ENCODE data around the gene DHX35. TPM values are rescaled to one million over a fixed set of nuclear protein-coding genes. Genes with fewer than 3 reads are reported as not detected.
"Not testable (repeated sequence)": the region's sequence is repeated elsewhere in the genome, so short reads cannot be mapped to it uniquely, and the experiment has no call there.

The DHX35 gene
- polyA plus RNA-seq, 3 donors, result 1.6 to 11.2 (median 2.7) TPM

GRCh38 chr20:38957235-38957876, 4.8 kb upstream of the DHX35 start:
- H3K79me2 ChIP-seq (ENCODE audit: insufficient read depth, low read length), result peaks cover 6% of the 10 kb centered on the region
- no peaks in the 10 kb centered on the region for H3K27me3 Mint-ChIP-seq (ENCODE audit: low read depth in 3 of 3)
- intact Hi-C loops (cut with micrococcal nuclease), result no loop called here
- no peak for TF ChIP-seq CTCF (IDR thresholded peaks at IDR 0.05)
- peaks cover 5% of the 10 kb centered on the region for H3K4me1 Mint-ChIP-seq
- no peak overlapping the region for H3K4me3 Mint-ChIP-seq
- no peak overlapping the region for H2AFZ ChIP-seq (ENCODE audit: insufficient read depth, low read depth, low read length, poor library complexity, severe bottlenecking)
- peaks cover 5 to 8% of the 10 kb centered on the region in 2 donors for H3K4me1 ChIP-seq (ENCODE audit: control insufficient read depth in 1 of 2, insufficient read depth in 2 of 2, low read length in 2 of 2)
- H3K4me2 ChIP-seq (replicated peaks; ENCODE audit: extremely low read depth, low read length, poor library complexity, severe bottlenecking), result no peak overlapping the region
- WGBS (ENCODE audit: insufficient coverage), result 100% methylated on average over 3 of the region's 5 CpGs
- DNase-seq, result no peak
- no peak overlapping the region for H3K4me3 ChIP-seq (replicated peaks in 1 of 3; ENCODE audit: low read depth in 2 of 3, low read length in 3 of 3)
- no peak overlapping the region for H3K27ac Mint-ChIP-seq
- H3K9me3 ChIP-seq (replicated peaks in 1 of 2; ENCODE audit: control insufficient read depth in 1 of 2, insufficient read depth in 1 of 2, low read length in 2 of 2), result no peaks in the 10 kb centered on the region
- H3K36me3 Mint-ChIP-seq, result peaks cover 14 to 17% of the 10 kb centered on the region in 2 donors
- H3K27ac ChIP-seq (ENCODE audit: low read depth in 1 of 2, low read length in 2 of 2), result no peak overlapping the region
- peaks cover 10 to 25% of the 10 kb centered on the region in 2 donors for H3K36me3 ChIP-seq (replicated peaks in 1 of 2; ENCODE audit: control insufficient read depth in 1 of 2, insufficient read depth in 2 of 2, low read length in 2 of 2)
- H3K27me3 ChIP-seq (ENCODE audit: control insufficient read depth in 2 of 2, insufficient read depth in 2 of 2, low read length in 2 of 2), result no peaks in the 10 kb centered on the region
- peaks cover 0 to 2% (median 0%) of the 10 kb centered on the region in 7 donors for H3K9me3 Mint-ChIP-seq
- H3K9ac ChIP-seq (ENCODE audit: insufficient read depth, low read length, poor library complexity, severe bottlenecking), result no peak overlapping the region
- no peaks in the 10 kb centered on the region for H4K20me1 ChIP-seq (ENCODE audit: insufficient read depth, low read length)

GRCh38 chr20:38957915-38958485, 4.1 kb upstream of the DHX35 start:
- peak overlapping the region in 2 of 7 donors; percentile 46 to 77 for H3K27ac Mint-ChIP-seq
- H3K4me3 ChIP-seq (replicated peaks in 1 of 3; ENCODE audit: low read depth in 2 of 3, low read length in 3 of 3), result no peak overlapping the region
- H3K36me3 ChIP-seq (replicated peaks in 1 of 2; ENCODE audit: control insufficient read depth in 1 of 2, insufficient read depth in 2 of 2, low read length in 2 of 2), result peaks cover 7 to 18% of the 10 kb centered on the region in 2 donors
- H4K20me1 ChIP-seq (ENCODE audit: insufficient read depth, low read length), result no peaks in the 10 kb centered on the region
- H3K9me3 Mint-ChIP-seq, result peaks cover 0 to 2% (median 0%) of the 10 kb centered on the region in 7 donors
- no peak overlapping the region for H3K9ac ChIP-seq (ENCODE audit: insufficient read depth, low read length, poor library complexity, severe bottlenecking)
- H3K27ac ChIP-seq (ENCODE audit: low read depth in 1 of 2, low read length in 2 of 2), result no peak overlapping the region
- H3K4me1 ChIP-seq (ENCODE audit: control insufficient read depth in 1 of 2, insufficient read depth in 2 of 2, low read length in 2 of 2), result peaks cover 11 to 14% of the 10 kb centered on the region in 2 donors
- no peaks in the 10 kb centered on the region for H3K9me3 ChIP-seq (replicated peaks in 1 of 2; ENCODE audit: control insufficient read depth in 1 of 2, insufficient read depth in 1 of 2, low read length in 2 of 2)
- peaks cover 10 to 15% of the 10 kb centered on the region in 2 donors for H3K36me3 Mint-ChIP-seq
- H3K4me1 Mint-ChIP-seq, result peaks cover 10% of the 10 kb centered on the region
- no peaks in the 10 kb centered on the region for H3K27me3 Mint-ChIP-seq (ENCODE audit: low read depth in 3 of 3)
- H2AFZ ChIP-seq (ENCODE audit: insufficient read depth, low read depth, low read length, poor library complexity, severe bottlenecking), result no peak overlapping the region
- TF ChIP-seq CTCF (IDR thresholded peaks at IDR 0.05), result no peak
- no peak overlapping the region for H3K4me3 Mint-ChIP-seq
- WGBS (ENCODE audit: insufficient coverage), result 92% methylated on average over 3 of the region's 8 CpGs
- H3K27me3 ChIP-seq (ENCODE audit: control insufficient read depth in 2 of 2, insufficient read depth in 2 of 2, low read length in 2 of 2), result no peaks in the 10 kb centered on the region
- no peak for DNase-seq
- intact Hi-C loops (cut with micrococcal nuclease), result no loop called here
- peaks cover 13% of the 10 kb centered on the region for H3K79me2 ChIP-seq (ENCODE audit: insufficient read depth, low read length)
- H3K4me2 ChIP-seq (replicated peaks; ENCODE audit: extremely low read depth, low read length, poor library complexity, severe bottlenecking), result no peak overlapping the region

- not testable (repeated sequence) for H3K9me3 Mint-ChIP-seq, H3K4me3 Mint-ChIP-seq
These were observed 1.9 kb upstream of the DHX35 start for GRCh38 chr20:38960187-38960687.

More at GRCh38 chr20:38960187-38960687, 1.9 kb upstream of the DHX35 start:
- H3K4me3 ChIP-seq (replicated peaks in 1 of 3; ENCODE audit: low read depth in 2 of 3, low read length in 3 of 3); H3K27ac ChIP-seq (ENCODE audit: low read depth in 1 of 2, low read length in 2 of 2); DNase-seq; H3K36me3 ChIP-seq (replicated peaks in 1 of 2; ENCODE audit: control insufficient read depth in 1 of 2, insufficient read depth in 2 of 2, low read length in 2 of 2); H3K27me3 Mint-ChIP-seq (ENCODE audit: low read depth in 3 of 3); H3K9ac ChIP-seq (ENCODE audit: insufficient read depth, low read length, poor library complexity, severe bottlenecking); H3K9me3 ChIP-seq (replicated peaks in 1 of 2; ENCODE audit: control insufficient read depth in 1 of 2, insufficient read depth in 1 of 2, low read length in 2 of 2); H4K20me1 ChIP-seq (ENCODE audit: insufficient read depth, low read length); H3K27me3 ChIP-seq (ENCODE audit: control insufficient read depth in 2 of 2, insufficient read depth in 2 of 2, low read length in 2 of 2); H3K4me2 ChIP-seq (replicated peaks; ENCODE audit: extremely low read depth, low read length, poor library complexity, severe bottlenecking); H3K27ac Mint-ChIP-seq: not testable (repeated sequence)
- peaks cover 14 to 23% of the 10 kb centered on the region in 2 donors for H3K4me1 ChIP-seq (ENCODE audit: control insufficient read depth in 1 of 2, insufficient read depth in 2 of 2, low read length in 2 of 2)
- Mint-ChIP-seq H3K36me3 (peaks cover 4 to 11% of the 10 kb centered on the region in 2 donors), H3K4me1 (peaks cover 15% of the 10 kb centered on the region)
- H3K79me2 ChIP-seq (ENCODE audit: insufficient read depth, low read length), result peaks cover 31% of the 10 kb centered on the region
- peak overlapping the region; percentile 100 for H2AFZ ChIP-seq (ENCODE audit: insufficient read depth, low read depth, low read length, poor library complexity, severe bottlenecking)
- 94% methylated on average over 5 of the region's 9 CpGs for WGBS (ENCODE audit: insufficient coverage)
- intact Hi-C loops (cut with micrococcal nuclease), result loop anchor here in 1 of 2 donors (5.0 kb wide), 1 partner anchor 33 kb away; the partner anchor contains the start of gene FAM83D

Measured in CD14-positive monocyte (primary cell).